Measurements from ENCODE around the gene TSPAN9. TPM values are rescaled to one million over a fixed set of nuclear protein-coding genes. Genes with fewer than 3 reads are reported as not detected.

The TSPAN9 gene
- total RNA-seq, 1 donor from 2014 or later, result 81.2 TPM

- H3K4me3 ChIP-seq, result no peak overlapping the region
- no peaks in the 10 kb centered on the region for H3K9me3 ChIP-seq
- H3K4me1 ChIP-seq, result peaks cover 2% of the 10 kb centered on the region
- ATAC-seq (no peak), DNase-seq (no peak)
- H3K27ac ChIP-seq, result no peak overlapping the region
- no peaks in the 10 kb centered on the region for H3K36me3 ChIP-seq
- intact Hi-C loops (cut with DNase I), result no loop called here
- H3K27me3 ChIP-seq, result no peaks in the 10 kb centered on the region
- TF ChIP-seq CTCF (IDR thresholded peaks at IDR 0.05), result no peak
Measured at GRCh38 chr12:3179731-3180130, 102.6 kb downstream of the TSPAN9 start.

GRCh38 chr12:3182426-3182825, 105.2 kb downstream of the TSPAN9 start:
- DNase-seq (no peak), ATAC-seq (no peak)
- Histone ChIP-seq H3K4me3 (no peak overlapping the region), H3K9me3 (no peaks in the 10 kb centered on the region), H3K27ac (no peak overlapping the region), H3K4me1 (peaks cover 15% of the 10 kb centered on the region), H3K36me3 (no peaks in the 10 kb centered on the region), H3K27me3 (no peaks in the 10 kb centered on the region)
- intact Hi-C loops (cut with DNase I), result no loop called here
- no peak for TF ChIP-seq CTCF (IDR thresholded peaks at IDR 0.05)

GRCh38 chr12:3184485-3184884, 107.3 kb downstream of the TSPAN9 start:
- no peak for TF ChIP-seq CTCF (IDR thresholded peaks at IDR 0.05)
- H3K27ac ChIP-seq, result no peak overlapping the region
- H3K4me3 ChIP-seq, result no peak overlapping the region
- no peaks in the 10 kb centered on the region for H3K9me3 ChIP-seq
- DNase-seq (no peak), ATAC-seq (no peak)
- no peaks in the 10 kb centered on the region for H3K36me3 ChIP-seq
- H3K27me3 ChIP-seq, result no peaks in the 10 kb centered on the region
- intact Hi-C loops (cut with DNase I), result no loop called here
- peaks cover 23% of the 10 kb centered on the region for H3K4me1 ChIP-seq

GRCh38 chr12:3185260-3185870, 108.2 kb downstream of the TSPAN9 start:
- Histone ChIP-seq H3K36me3 (no peaks in the 10 kb centered on the region), H3K27ac (no peak overlapping the region), H3K4me3 (no peak overlapping the region), H3K27me3 (no peaks in the 10 kb centered on the region), H3K4me1 (peaks cover 23% of the 10 kb centered on the region), H3K9me3 (no peaks in the 10 kb centered on the region)
- TF ChIP-seq CTCF (IDR thresholded peaks at IDR 0.05), result no peak
- ATAC-seq, result no peak
- intact Hi-C loops (cut with DNase I), result no loop called here
- DNase-seq, result no peak

- no peak for DNase-seq
- ATAC-seq, result no peak
- H3K27ac ChIP-seq, result no peak overlapping the region
Measured at GRCh38 chr12:3186546-3187215, 109.5 kb downstream of the TSPAN9 start.

More at GRCh38 chr12:3186546-3187215, 109.5 kb downstream of the TSPAN9 start:
- Histone ChIP-seq H3K36me3 (no peaks in the 10 kb centered on the region), H3K4me1 (peaks cover 23% of the 10 kb centered on the region), H3K4me3 (no peak overlapping the region), H3K9me3 (no peaks in the 10 kb centered on the region), H3K27me3 (no peaks in the 10 kb centered on the region)
- intact Hi-C loops (cut with DNase I), result no loop called here
- no peak for TF ChIP-seq CTCF (IDR thresholded peaks at IDR 0.05)

Data from upper lobe of right lung (tissue), 1 donor.